NCI-H345 treated with DMSO at 0.1 percent for 48 hours (cell line): Measurements from ENCODE around the gene GLI1.
"Not testable (repeated sequence)": the region's sequence is repeated elsewhere in the genome, so short reads cannot be mapped to it uniquely, and the experiment has no call there.

ENCODE experiments used
- DNase-seq: peaks from one replicate; lab custom pipeline; 2025; ENCODE audit not compliant: unreplicated experiment; lab: John Stamatoyannopoulos, UW

The GLI1 gene

DNA sequence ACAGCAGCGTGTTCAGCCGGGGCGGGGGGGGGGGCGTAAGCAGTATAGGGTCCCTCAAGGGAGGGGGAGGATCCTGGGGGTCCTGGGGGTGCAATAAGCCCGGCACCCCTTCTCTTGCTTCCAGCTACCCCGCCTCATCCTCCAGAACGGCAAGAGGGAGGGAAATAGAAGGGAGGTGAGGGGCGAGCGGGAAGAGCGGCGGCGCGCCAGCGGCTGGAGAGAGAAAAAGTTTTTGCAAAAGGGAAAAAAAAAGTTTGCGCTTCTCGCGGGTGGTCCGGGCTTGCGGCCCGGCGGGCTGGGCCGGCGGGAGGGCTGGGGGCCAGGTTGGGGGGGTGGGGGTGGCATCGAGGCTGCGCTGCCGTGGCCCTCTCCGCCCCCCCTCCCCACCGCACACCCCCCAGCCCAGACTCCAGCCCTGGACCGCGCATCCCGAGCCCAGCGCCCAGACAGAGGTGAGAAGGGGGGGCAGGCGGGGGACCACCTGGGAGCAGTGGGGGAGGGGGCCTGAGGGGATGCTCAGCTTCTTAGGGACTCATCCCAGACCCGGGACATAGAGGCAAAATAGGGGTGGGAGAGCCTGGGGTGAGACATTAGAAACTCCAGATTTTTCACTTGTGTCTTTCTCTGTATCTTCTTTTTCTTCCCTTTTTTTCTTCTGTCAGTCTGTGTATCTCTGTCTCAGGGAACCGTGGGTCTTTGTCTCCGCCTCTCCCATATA lies at the start of gene GLI1:
Gene GLI1 (plus strand): TSS at position 36 of the 718 bp plus-strand sequence. CDS start 3,907 bp downstream, outside the sequence.
- no peak for DNase-seq

DNA sequence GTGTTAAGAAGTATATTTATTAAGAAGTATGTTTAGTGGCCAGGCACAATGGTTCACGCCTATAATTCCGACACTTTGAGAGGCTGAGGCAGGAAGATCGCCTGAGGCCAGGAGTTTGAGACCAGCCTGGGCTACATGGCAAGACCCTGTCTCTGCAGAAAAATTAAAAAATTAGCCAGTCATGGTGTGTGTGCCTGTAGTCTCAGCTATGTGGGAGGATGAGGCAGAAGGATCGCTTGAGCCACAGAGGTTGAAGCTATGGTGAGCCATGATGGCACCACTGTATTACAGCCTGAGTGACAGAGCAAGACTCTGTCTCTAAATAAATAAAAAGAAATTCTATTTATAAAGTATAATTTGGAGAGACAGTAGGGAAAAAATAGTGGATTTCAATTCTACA lies 49.1 kb upstream of the GLI1 start:
- DNase-seq: no peak

DNA sequence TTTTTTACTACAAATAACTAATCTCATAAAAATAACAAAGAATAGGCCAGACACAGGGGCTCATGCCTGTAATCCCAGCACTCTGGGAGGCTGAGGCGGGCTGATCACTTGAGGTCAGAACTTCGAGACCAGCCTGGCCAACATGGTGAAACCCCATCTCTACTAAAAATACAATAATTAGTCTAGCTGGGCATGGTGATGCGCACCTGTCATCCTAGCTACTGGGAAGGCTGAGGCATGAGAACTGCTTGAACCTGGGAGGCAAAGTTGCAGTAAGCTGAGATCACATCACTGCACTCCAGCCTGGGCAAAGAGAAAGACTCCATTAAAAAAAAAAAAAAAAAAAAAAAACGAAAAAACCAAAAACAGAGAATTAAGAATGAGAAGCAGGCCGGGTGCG lies 45.4 kb upstream of the GLI1 start:
- not testable (repeated sequence) for DNase-seq

DNA sequence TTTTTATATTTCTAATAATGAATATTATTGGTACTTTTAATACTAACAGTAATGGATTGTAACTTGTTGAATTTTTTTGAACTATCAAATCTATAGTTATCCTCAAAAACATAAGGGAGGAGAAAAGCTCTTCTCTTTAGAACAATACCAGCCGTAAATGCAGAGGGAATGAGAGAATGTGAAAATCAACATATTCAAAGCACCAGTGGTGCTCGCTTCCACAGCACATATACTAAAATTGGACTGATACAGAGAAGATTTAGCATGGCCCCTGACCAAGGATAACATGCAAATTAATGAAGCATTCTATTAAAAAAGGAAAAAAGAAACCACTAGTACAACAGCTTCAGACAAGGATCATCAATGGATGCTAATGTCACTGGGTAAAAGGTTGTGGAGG lies 44.5 kb upstream of the GLI1 start:
- no peak for DNase-seq

DNA sequence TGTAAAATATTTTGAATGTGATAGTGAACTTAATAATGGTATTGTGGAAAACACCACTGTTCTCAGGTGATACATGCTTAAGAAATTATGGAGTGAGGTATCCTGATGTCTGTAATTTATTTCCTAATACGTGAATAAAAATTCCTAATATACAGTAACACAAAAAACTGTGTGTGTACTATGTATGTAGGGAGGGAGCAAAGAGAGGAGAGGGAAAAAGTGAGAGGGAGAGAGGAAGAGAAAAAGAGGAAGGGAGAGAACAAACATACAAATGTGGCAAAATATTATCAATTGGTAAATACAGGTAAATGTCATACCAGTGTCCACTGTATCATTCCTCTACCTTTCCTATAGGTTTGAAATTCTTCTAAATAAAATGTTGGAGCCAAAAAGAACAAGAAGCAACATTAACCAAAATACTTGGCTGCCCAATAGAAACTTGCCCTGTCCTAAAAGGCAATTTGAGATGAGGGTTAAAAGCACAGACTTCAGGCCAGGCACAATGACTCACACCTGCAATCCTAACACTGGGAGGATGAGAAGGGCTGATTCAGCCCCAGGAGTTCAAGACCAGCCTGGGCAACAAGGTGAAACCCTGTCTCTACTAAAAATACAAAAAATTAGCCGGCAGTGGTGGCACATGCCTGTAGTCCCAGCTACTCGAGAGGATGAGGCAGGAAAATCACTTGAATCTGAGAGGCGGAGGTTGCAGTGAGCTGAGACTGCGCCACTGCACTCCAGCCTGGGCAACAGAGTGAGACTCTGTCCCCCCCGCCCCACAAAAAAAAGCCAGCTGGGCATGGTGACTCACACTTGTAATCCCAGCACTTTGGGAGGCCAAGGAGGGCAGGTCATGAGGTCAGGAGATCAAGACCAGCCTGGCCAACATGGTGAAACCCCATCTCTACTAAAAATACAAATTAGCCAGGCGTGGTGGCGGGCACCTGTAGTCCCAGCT lies 43.3 kb upstream of the GLI1 start:
- no peak for DNase-seq

DNA sequence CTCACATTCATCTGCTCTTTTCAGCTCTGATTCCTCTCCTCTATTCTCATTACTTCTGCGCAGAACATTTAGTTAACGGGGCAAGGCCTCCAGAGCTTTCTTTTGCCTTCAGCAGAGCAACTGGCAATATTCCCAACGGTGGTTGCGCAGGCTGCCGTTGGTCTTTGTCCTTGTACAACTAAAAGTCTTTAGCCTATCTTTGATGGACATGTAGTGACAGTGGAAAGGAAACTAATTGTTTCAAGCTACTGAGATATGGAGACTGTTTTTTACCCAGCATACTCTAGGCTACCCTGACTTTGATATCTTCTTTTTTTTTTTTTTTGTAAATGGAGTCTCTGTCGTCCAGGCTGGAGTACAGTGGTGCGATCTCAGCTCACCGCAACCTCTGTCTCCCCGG lies 41.3 kb upstream of the GLI1 start:
- no peak for DNase-seq

DNA sequence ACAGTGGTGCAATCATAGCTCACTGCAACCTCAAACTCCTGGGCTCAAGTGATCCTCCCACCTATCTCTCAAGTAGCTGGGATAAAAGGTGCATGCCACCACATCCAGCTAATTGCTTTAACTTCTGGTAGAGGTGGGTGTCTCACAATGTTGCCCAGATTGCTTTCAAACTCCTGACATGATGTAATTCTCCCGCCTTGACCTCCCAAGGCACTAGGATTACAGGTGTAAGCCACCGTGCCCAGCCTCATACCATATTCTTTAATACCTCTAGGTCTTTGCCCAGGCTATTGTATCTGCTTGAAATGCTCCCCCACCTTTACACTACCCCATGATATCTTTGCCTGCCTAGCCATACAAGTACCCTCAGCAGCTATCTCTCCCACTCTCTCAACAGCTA lies 40.1 kb upstream of the GLI1 start:
- DNase-seq: no peak

DNA sequence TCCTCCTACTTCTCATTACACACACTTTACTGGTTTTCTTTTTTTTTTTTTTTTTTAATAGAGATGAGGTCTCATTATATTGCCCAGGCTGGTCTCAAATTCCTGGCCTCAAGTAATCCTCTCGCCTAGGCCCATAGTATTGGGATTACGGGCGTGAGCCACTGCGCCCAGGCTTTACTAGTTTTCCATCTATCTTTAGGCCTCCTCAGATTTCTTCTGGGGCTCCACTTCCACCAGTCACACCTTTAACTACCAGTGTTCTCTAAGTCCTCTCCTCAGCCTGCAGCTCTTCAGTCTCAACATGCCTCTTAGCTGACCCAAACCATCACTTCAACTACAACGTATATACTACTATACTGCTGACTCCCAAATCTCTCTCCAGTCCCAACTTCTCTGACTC lies 39.1 kb upstream of the GLI1 start:
- no peak for DNase-seq

DNA sequence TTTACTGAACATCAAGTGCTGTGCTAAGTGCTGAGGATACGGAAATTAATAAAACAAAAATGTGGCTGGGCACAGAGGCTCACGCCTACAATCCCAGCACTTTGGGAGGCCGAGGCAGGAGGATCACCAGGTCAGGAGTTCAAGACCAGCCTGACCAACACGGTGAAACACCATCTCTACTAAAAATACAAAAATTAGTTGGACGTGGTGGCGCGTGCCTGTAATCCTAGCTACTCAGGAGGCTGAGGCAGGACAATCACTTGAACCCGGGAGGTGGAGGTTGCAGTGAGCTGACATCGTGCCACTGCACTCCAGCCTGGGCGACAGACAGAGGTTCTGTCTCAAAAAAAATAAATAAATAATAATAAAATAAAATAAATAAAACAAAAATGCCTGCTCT lies 32.6 kb upstream of the GLI1 start:
- not testable (repeated sequence) for DNase-seq

DNA sequence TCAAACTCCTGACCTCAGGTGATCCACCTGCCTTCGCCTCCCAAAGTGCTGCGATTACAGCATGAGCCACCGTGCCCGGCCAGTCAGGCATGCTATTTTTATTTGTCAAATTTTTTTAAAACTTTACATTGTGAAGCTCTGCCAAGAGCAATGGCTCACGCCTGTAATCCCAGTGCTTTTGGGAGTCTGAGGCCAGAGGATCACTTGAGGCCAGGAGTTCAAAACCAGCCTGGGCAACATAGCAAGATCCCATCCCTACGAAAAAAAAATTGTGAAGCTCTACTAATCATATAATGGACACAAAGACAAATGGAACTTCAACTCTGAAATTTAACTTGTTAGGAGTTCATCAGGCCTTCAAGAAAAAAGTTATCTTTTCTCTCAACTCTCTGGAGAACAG lies 30.6 kb upstream of the GLI1 start:
- DNase-seq: no peak

DNA sequence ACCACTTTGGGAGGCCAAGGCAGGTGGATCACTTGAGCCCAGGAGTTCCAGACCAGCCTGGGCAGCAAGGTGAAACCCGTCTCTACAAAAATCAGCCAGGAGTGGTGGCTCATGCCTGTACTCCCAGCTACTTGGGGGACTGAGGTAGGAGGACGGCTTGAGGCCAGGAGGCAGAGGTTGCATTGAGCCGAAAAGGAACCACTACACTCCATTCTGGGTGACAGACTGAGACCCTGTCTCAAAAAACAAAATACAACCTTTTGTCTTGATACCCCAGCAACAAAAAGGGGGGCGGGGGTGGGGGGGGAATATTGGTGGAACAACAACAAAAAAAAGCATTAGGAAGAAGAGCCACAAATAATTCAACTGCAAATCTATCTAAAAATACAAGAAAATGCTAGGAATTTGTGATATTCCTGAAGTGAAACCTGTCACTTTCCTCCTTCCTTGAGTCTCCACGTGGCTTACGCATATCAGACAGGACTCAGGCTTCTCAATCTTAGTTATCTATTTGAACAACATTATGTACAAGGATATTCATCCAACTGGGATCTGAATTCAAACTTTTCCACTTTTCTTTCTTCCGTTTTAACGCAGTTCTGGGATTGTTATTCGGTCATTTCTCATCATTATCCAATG lies 30.0 kb upstream of the GLI1 start:
- no peak for DNase-seq

DNA sequence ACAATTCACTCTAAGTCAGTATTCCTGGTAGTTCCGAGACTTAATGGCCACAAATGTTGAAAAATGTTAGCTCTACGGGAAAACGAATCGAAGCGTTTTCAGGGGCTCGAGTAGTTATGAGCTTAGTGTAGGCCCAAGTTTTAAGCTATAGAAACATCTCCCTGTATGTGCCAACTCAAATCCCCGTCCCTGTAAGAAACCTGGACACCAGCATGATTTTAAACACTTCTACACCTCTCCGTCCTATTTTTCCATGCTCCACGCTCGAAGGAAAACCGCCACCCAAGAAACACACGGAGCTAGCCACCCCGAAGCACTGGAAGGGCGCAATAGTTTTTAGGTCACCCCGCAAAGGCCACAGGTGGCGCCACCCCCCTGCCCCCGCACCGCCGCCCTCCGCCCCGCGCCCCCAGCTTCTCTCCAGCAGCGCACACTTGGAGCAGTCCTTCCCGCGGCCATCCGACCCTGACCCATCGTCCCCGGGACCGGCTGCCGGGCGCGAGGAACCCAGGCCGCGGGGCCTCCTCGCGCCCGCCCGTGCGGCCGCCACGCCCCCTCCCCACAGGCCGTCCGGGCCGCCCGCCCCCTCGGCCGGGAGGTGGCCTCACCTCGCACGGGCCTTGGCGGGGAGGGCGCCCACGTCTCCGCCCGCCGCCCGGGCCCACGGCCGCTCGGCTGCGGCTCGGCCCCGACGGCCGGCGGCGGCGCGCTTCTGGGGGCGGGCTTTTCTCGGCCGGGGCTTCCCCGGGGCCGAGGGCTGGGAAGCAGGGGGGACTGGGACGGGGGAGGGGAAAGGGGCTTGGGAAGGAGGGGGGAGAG lies 29.3 kb upstream of the GLI1 start:
- DNase-seq: peak; percentile 2

DNA sequence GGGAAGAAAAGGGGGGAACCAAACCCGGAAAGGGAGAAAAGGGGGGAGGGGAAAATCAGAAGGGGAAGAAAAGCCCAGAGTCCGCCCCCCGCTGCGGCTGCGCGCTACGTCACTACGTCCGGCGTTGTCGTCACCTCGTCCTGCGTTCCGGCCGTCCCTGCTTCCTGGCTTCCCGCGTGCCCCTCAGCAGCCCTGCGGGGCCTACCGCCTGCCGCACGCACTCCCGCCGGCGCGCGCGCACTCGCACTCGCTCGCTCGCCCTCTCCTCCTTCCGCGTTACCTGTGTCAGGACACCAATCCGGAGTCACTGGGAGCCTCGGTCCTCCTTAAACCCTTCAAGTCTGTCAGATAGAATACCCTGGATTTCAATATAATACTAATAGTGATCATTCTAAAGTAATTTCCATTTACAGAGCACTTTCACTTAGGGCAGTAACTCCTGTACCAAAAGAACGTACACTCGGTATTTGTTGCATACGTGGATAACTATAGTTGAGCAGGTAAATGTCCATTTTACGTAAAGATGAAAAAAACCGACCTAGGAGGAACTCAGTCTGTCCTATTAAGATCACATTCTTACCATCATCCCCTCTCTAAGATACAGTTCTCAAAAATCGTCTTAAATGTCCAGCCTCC lies 28.5 kb upstream of the GLI1 start, which contains the start of gene R3HDM2:
Gene R3HDM2 (minus strand): TSS at position 113 of the 636 bp plus-strand sequence. CDS start 120,615 bp downstream, outside the sequence.
- peak; percentile 93 for DNase-seq

DNA sequence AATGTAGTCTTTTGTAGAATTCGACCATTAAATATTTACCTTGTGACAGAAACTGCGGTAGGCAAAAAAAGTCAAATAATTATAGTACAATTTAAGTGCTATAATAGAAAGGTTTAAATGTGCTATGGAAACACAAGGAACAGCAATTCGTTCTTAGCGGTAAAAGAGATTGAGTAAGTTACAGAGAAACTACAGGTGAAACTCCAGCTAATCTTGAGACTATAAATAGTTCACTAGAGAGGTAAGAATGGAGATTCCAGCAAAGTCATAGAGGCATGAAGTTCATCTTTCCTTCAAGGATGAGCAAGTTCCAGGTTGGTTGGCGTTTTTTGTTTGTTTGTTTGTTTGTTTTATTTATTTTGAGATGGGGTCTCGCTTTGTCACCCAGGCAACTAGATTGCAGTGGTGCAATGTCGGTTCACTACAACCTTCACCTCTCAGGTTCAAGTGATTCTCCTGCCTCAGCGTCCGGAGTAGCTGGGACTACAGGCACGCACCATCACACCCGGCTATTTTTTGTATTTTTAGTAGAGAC lies 27.9 kb upstream of the GLI1 start:
- no peak for DNase-seq

DNA sequence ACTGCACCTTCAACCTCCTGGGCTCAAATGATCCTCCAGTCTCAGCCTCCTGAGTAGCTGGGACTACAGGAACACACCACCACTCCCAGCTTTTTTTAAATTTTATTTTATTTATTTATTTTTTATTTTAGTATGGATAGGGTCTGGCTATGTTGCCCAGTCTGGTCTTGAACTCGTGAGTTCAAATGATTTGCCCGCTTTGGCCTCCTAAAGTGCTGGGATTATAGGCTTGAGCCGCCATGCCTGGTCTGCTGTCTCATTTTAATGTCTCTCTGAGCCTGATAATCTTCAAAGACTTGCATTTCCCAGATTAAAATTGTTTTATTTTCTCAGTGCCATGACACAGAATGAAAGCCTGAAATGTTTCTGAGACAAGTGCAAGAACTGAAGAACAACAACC lies 26.2 kb upstream of the GLI1 start:
- no peak for DNase-seq

DNA sequence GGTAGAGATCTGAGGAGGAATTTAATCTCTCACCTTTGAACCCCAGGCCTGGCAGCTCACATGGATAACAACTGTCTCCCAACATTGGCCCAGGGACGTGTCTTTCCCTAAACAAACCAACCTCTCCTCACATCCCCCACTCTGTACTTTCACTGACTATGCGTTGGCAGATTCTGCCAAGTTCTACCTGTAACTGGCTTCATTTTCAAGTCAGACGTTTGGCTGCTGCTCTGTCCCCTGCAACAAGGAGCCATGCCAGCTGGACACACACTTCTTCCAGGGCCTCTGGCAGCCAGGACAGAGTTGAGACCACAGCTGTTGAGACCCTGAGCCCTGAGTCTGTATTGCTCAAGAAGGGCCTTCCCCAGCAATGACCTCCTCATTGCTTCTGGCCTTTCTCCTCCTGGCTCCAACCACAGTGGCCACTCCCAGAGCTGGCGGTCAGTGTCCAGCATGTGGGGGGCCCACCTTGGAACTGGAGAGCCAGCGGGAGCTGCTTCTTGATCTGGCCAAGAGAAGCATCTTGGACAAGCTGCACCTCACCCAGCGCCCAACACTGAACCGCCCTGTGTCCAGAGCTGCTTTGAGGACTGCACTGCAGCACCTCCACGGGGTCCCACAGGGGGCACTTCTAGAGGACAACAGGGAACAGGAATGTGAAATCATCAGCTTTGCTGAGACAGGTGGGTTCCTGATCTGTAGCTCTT lies 24.9 kb upstream of the GLI1 start, which contains the start of gene INHBC:
Gene INHBC (plus strand): TSS at position 268 of the 707 bp plus-strand sequence. CDS start 103 bp downstream, at position 371.
- DNase-seq: no peak

DNA sequence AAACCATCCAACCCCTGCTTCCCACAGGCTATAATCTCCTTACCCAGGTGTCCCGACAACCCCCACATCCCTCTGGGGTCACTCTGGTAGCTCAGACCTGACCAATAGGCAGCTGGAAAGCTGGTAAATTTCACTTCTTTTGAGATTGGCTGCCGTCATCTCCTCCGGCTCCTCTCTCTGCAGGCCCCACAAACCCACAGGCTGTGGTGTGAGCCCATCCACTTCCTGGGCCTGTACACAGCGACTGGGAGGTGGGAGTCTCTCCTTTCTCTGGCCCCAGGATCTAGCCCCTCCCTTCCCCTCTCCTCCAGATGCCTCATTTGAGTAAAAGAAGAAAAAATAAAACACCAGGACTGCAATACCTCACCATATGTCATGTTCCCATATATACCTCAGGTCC lies 24.3 kb upstream of the GLI1 start:
- DNase-seq: no peak

DNA sequence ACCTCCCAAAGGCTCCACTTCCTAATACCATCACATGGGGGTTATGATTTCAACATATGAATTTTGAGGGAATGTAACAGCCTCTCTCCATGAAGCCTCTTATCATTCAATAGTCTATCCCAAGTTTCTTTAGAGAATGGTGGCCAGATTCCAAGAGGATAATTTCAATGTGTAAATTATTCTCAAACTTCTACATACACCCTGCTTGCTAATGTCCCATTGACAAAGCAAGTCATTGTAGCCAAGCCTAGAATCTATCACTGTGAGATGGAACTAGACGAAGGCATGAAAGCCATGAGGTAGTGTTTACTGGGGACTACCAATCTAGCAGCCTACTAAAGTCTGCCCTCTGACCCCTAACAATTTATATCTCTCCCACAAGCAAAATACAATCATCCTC lies 21.2 kb upstream of the GLI1 start:
- no peak for DNase-seq

DNA sequence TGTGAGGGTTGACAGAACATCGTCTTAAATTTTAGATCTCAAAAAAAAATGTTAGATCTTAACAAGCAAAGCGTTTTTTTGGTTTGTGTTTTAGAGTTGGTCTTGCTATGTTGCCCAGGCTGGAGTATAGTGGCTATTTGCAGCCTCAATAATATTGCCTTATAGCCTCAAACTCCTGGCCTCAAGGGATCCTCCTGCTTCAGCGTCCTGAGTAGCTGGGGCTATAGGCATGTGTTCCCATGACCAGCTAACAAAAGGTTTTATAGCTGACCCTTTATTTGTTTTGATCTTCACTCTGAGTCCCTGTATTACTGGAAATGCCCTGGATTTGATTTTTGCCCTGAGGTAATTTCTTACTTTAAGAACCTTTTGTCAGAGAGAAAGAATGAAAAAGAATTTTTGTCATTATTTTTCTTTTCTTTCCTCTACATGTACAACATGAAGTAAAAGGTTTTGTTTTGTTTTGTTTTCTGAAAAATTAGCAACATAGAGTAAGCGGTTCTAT lies 19.8 kb upstream of the GLI1 start:
- DNase-seq: no peak
